Calu3 (cell line): ENCODE data around the gene OR13J1. TPM values are rescaled to one million over a fixed set of nuclear protein-coding genes. Genes with fewer than 3 reads are reported as not detected.

ENCODE experiments used
- BruUV-seq: library from RNA; stranded (reverse); fragments of 400-500 nt; replicated peaks from 2 replicates; lab custom pipeline; 2021; lab: Mats Ljungman, UMichigan
- CTCF ChIA-PET: fragments of 300-600 bp; sonication (Branson Sonifier 250); formaldehyde crosslinking; loops from one replicate; lab custom pipeline; 2022; ENCODE audit warnings: antibody characterized with exemption; lab: Charles Lee
- DNase-seq: peaks from one replicate; pipeline ENCODE4 v3.0.0; 2022
- H3K27ac Mint-ChIP-seq: one replicate; pipeline ENCODE4 v1.8.0; 2022; ENCODE audit warnings: mixed read lengths; ENCODE audit not compliant: unreplicated experiment
- H3K27me3 Mint-ChIP-seq: one replicate; pipeline ENCODE4 v1.8.0; 2022; ENCODE audit warnings: mixed read lengths; ENCODE audit not compliant: unreplicated experiment
- H3K36me3 Mint-ChIP-seq: one replicate; pipeline ENCODE4 v1.8.0; 2022; ENCODE audit warnings: mild to moderate bottlenecking, moderate library complexity, mixed read lengths; ENCODE audit not compliant: insufficient read depth, unreplicated experiment
- H3K4me1 Mint-ChIP-seq: one replicate; pipeline ENCODE4 v1.8.0; 2022; ENCODE audit warnings: mild to moderate bottlenecking, low read depth, mixed read lengths; ENCODE audit not compliant: unreplicated experiment
- H3K4me3 Mint-ChIP-seq: one replicate; pipeline ENCODE4 v1.8.0; 2022; ENCODE audit warnings: mild to moderate bottlenecking, low read depth, moderate library complexity, mixed read lengths; ENCODE audit not compliant: unreplicated experiment
- H3K9me3 Mint-ChIP-seq: one replicate; pipeline ENCODE4 v1.8.0; 2022; ENCODE audit warnings: low read depth, mixed read lengths; ENCODE audit not compliant: unreplicated experiment
- intact Hi-C: fragments of 100-400 bp; cut with micrococcal nuclease; formaldehyde crosslinking; loops from one replicate; pipeline ENCODE4 v1.10.0; 2022; ENCODE audit not compliant: unreplicated experiment
- total RNA-seq: library from RNA; stranded (reverse); gene quantifications from 2 replicates; pipeline ENCODE4 v1.2.3, GENCODE V29; 2022
- TF ChIP-seq, protein P1 (sequence below): fragments of 200-600 bp; IDR thresholded peaks from one replicate; pipeline ENCODE4 v1.8.0; 2022; ENCODE audit warnings: antibody characterized with exemption; ENCODE audit not compliant: unreplicated experiment

The OR13J1 gene
- total RNA-seq, 1 experiment from 2014 or later = not detected

GRCh38 chr9:35831040-35831439, 39.2 kb downstream of the OR13J1 start:
- Mint-ChIP-seq H3K27ac (no peak overlapping the region), H3K9me3 (no peaks in the 10 kb centered on the region), H3K36me3 (peaks cover 17% of the 10 kb centered on the region), H3K27me3 (peaks cover 13% of the 10 kb centered on the region), H3K4me3 (no peak overlapping the region), H3K4me1 (peaks cover 24% of the 10 kb centered on the region)
- intact Hi-C loops = no loop called here
- DNase-seq = no peak
- CTCF ChIA-PET = no interaction called here
- TF ChIP-seq, protein P1, sequence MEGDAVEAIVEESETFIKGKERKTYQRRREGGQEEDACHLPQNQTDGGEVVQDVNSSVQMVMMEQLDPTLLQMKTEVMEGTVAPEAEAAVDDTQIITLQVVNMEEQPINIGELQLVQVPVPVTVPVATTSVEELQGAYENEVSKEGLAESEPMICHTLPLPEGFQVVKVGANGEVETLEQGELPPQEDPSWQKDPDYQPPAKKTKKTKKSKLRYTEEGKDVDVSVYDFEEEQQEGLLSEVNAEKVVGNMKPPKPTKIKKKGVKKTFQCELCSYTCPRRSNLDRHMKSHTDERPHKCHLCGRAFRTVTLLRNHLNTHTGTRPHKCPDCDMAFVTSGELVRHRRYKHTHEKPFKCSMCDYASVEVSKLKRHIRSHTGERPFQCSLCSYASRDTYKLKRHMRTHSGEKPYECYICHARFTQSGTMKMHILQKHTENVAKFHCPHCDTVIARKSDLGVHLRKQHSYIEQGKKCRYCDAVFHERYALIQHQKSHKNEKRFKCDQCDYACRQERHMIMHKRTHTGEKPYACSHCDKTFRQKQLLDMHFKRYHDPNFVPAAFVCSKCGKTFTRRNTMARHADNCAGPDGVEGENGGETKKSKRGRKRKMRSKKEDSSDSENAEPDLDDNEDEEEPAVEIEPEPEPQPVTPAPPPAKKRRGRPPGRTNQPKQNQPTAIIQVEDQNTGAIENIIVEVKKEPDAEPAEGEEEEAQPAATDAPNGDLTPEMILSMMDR = no peak
- no TSS peak for BruUV-seq

DNA sequence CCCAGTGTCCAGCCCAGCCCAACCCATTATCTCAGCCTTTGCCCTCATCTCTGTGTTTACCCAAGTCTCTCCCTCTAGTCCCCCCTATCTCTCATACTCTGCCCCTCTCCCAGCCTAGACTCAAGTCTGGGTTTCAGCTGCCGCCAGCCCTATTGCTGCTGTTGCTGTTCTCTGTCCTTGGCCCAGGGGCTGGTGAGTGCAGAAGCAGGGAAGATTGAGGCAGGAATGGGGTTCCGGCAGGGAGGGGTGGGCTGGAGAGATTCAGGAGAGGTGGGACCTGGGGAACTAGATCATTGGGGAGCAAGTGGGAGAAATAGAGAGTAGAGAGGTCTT, 40.5 kb downstream of the OR13J1 start:
- TF ChIP-seq, protein P1 = no peak
- no TSS peak for BruUV-seq
- Mint-ChIP-seq H3K9me3 (no peaks in the 10 kb centered on the region), H3K27me3 (peaks cover 13% of the 10 kb centered on the region), H3K36me3 (peaks cover 17% of the 10 kb centered on the region), H3K4me1 (peaks cover 21% of the 10 kb centered on the region), H3K4me3 (peak overlapping the region; percentile 89), H3K27ac (no peak overlapping the region)
- no peak for DNase-seq
- CTCF ChIA-PET = no interaction called here
- intact Hi-C loops = loop anchor here (2.0 kb wide), 1 partner anchor 15 kb away; the partner anchor contains the start of gene HINT2

GRCh38 chr9:35829084-35829763, 41.0 kb downstream of the OR13J1 start, which contains the start of gene TMEM8B:
TSS of gene TMEM8B (plus strand) at chr9:35829228. CDS start at chr9:35829448, 220 bp downstream.
- Mint-ChIP-seq H3K27ac (peak within 1 kb of the TSS; percentile 84), H3K36me3 (peaks cover 17% of the 10 kb centered on the region), H3K4me3 (peak within 1 kb of the TSS; percentile 89), H3K27me3 (peaks cover 13% of the 10 kb centered on the region), H3K9me3 (no peaks in the 10 kb centered on the region), H3K4me1 (peaks cover 16% of the 10 kb centered on the region)
- intact Hi-C loops = loop anchor here (2.0 kb wide), 1 partner anchor 14 kb away; the partner anchor contains the start of gene HINT2
- TF ChIP-seq, protein P1 = no peak
- no TSS peak for BruUV-seq
- DNase-seq = peak; percentile 88
- CTCF ChIA-PET = interaction anchor here (0.8 to 1.0 kb wide), 3 partner anchors 15 to 77 kb away, joined by 3 read pairs; partner anchors contain the start of genes HINT2 and HRCT1

GRCh38 chr9:35828716-35829083, 41.5 kb downstream of the OR13J1 start, which contains the start of gene FAM221B:
TSS of gene FAM221B (minus strand) at chr9:35828732. CDS start at chr9:35826161, 2,571 bp downstream.
- H3K9me3 Mint-ChIP-seq = no peaks in the 10 kb centered on the region
- intact Hi-C loops = loop anchor here (2.0 kb wide), 1 partner anchor 14 kb away; the partner anchor contains the start of gene HINT2
- TF ChIP-seq, protein P1 = no peak
- peaks cover 17% of the 10 kb centered on the region for H3K36me3 Mint-ChIP-seq
- CTCF ChIA-PET = interaction anchor here (0.8 to 1.0 kb wide), 3 partner anchors 14 to 78 kb away, joined by 3 read pairs; partner anchors contain the start of genes HINT2 and HRCT1
- peaks cover 13% of the 10 kb centered on the region for H3K27me3 Mint-ChIP-seq
- H3K27ac Mint-ChIP-seq = peak within 1 kb of the TSS; percentile 84
- H3K4me1 Mint-ChIP-seq = peaks cover 14% of the 10 kb centered on the region
- DNase-seq = peak; percentile 7
- H3K4me3 Mint-ChIP-seq = peak within 1 kb of the TSS; percentile 89
- BruUV-seq = no TSS peak
